Cardiac muscle cell (in vitro differentiated cells and primary cell): ENCODE data around the gene TBK1. TPM values are rescaled to one million over a fixed set of nuclear protein-coding genes. Genes with fewer than 3 reads are reported as not detected.

Experiments used
- DNase-seq, 2 donors: peaks; one replicate each; pipeline versions ENCODE4 v3.0.0 to v3.0.0-alpha.2; 2010 to 2017; ENCODE audit warnings: low read depth in 1 of 2, low spot score in 1 of 2
- H3K27ac ChIP-seq: fragments of 200-600 bp; sonication (generic); 2 replicates; pipeline ENCODE4 v1.5.1; 2016
- H3K27me3 ChIP-seq: fragments of 200-600 bp; sonication (generic); 2 replicates; pipeline ENCODE4 v1.6.0; 2016; ENCODE audit warnings: control low read depth
- H3K36me3 ChIP-seq: fragments of 200-600 bp; sonication (generic); 2 replicates; pipeline ENCODE4 v1.5.1; 2016; ENCODE audit warnings: control low read depth
- H3K4me1 ChIP-seq: fragments of 200-600 bp; sonication (generic); 2 replicates; pipeline ENCODE4 v1.8.1; 2017; ENCODE audit warnings: low read depth, mild to moderate bottlenecking, mixed run types
- H3K4me3 ChIP-seq: fragments of 200-600 bp; sonication (generic); 2 replicates; pipeline ENCODE4 v1.5.1; 2016; ENCODE audit warnings: mild to moderate bottlenecking
- H3K9me3 ChIP-seq: fragments of 200-600 bp; sonication (generic); 2 replicates; pipeline ENCODE4 v1.5.1; 2017; ENCODE audit warnings: low read depth, mild to moderate bottlenecking, control low read depth
- polyA plus RNA-seq: library from polyadenylated mRNA; unstranded; fragments of >200 nt; fragmentation: Nextera tagmentation; extraction: Ambion mirVana; gene quantifications from 2 replicates; pipeline ENCODE4 v1.2.1, GENCODE V29; 2016
- total RNA-seq: library from RNA; depleted of rRNA; stranded (reverse); fragments of >200 nt; gene quantifications from 2 replicates; pipeline ENCODE4 v1.2.3, GENCODE V29; 2016
- TF ChIP-seq, protein P1 (sequence below): IDR thresholded peaks from 2 replicates; pipeline ENCODE4 v1.5.1; 2012; ENCODE audit warnings: low read depth, mild to moderate bottlenecking, low read length

TBK1 gene
- 9.0 and 9.7 TPM in 2 replicates for total RNA-seq
- 15.0 and 15.8 TPM in 2 replicates for polyA plus RNA-seq

DNA sequence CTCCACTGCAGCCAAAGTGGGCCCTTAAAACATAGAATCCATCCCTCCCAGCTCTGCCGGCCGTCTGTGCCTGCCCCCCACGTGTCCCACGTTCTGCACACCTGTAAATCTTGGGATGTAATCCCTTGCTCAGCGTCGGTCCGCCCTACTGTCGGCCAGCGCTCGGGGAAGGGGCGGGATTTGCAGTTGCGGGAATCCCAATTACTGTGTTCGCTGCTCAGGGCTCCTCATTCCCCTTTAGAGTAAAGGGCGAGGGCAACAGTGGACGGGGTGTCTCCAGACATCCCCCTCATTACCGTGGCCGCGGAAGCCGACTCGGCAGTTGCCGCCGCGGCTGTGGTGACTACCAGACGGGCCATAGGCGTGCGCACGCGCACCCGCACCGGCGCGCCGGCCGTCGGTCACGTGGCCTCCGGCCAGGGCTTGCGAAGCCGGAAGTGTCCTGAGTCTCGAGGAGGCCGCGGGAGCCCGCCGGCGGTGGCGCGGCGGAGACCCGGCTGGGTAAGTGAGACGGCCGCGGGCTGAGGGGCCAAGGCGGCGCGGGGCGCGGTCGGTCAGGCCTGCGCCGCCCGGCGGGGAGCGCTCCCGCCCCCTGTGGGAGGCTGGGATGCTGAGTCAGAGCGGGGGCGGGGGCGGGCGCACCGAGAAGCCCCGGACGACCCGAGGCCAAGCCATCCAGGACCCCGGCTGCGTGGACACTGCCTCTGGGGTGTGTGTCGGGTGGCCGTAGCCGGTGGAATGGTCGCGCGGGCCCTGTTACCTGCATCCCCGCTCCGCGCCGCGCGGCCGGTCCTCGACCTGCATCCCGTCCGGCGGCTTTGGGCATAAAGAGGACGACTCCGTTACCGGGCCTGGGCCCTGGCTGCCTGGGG, at the start of gene TBK1:
TSS of gene TBK1 (plus strand) at position 434 of the 872 bp plus-strand sequence. CDS start 3,751 bp downstream, outside the sequence.
- TF ChIP-seq, protein P1, sequence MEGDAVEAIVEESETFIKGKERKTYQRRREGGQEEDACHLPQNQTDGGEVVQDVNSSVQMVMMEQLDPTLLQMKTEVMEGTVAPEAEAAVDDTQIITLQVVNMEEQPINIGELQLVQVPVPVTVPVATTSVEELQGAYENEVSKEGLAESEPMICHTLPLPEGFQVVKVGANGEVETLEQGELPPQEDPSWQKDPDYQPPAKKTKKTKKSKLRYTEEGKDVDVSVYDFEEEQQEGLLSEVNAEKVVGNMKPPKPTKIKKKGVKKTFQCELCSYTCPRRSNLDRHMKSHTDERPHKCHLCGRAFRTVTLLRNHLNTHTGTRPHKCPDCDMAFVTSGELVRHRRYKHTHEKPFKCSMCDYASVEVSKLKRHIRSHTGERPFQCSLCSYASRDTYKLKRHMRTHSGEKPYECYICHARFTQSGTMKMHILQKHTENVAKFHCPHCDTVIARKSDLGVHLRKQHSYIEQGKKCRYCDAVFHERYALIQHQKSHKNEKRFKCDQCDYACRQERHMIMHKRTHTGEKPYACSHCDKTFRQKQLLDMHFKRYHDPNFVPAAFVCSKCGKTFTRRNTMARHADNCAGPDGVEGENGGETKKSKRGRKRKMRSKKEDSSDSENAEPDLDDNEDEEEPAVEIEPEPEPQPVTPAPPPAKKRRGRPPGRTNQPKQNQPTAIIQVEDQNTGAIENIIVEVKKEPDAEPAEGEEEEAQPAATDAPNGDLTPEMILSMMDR, result no peak
- Histone ChIP-seq H3K27me3 (no peaks in the 10 kb centered on the region), H3K36me3 (peaks cover 10% of the 10 kb centered on the region), H3K4me1 (peaks cover 11% of the 10 kb centered on the region), H3K4me3 (peak within 1 kb of the TSS; percentile 97), H3K27ac (peak within 1 kb of the TSS; percentile 86), H3K9me3 (no peaks in the 10 kb centered on the region)
- peak; percentile 90 to 92 for DNase-seq

DNA sequence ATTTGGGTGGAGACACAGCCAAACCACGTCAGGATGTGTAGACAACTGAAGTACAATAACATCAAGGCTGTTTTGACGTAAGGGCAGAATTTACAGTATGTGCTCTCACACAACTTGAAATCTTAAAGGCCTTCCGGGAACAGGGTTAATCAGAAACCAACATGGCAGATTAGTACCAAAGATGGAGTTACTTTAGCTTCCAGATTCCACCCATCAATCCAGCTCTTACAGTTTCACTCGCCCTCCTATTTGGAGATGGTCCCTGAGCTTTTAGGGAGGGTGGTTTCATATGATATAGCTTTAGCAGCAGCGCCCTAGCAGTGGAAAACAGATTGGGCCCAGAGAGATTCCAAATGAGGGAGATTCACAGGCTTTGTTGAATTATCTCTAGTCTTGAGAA, 49.7 kb upstream of the TBK1 start:
- H3K4me1 ChIP-seq, result no peaks in the 10 kb centered on the region
- no peaks in the 10 kb centered on the region for H3K27me3 ChIP-seq
- H3K36me3 ChIP-seq, result no peaks in the 10 kb centered on the region
- no peak for DNase-seq
- H3K9me3 ChIP-seq, result no peaks in the 10 kb centered on the region
- TF ChIP-seq, protein P1, result no peak
- H3K4me3 ChIP-seq, result no peak overlapping the region
- no peak overlapping the region for H3K27ac ChIP-seq

DNA sequence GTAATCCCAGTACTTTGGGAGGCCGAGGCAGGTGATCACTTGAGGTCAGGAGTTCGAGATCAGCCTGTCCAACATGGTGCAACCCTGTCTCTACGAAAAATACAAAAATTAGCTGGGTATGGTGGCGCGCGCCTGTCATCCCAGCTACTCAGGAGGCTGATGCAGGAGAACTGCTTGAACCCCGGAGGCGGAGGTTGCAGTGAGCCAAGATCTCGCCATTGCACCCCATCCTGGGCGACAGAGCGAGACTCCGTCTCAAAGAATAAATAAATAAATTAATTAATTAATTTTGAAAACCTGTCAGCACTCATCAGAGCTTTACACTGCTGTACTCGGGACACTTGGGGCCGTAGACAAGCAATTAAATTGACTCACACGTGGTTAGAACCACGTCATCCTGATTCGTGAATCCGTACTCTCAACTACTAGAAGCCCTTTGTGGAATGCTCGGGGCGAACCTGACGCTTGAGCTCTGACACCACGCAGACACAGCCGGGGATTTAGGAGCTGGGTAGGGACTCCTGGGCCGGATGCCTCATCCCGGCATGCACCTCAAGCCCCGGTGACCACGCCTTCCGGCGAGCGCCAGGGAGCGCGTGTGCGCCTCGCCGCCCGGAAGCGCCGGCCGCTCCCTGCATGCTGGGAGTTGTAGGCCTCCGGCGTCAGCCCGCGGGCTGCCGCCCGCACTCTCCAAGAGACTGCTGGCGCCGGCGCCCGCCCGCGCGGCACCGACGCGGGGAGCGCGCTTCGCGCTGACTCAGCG, 48.0 kb upstream of the TBK1 start, which contains the start of gene XPOT:
TSS of gene XPOT (plus strand) at position 686 of the 763 bp plus-strand sequence. CDS start 5,644 bp downstream, outside the sequence.
- TF ChIP-seq, protein P1, result no peak
- Histone ChIP-seq H3K9me3 (no peaks in the 10 kb centered on the region), H3K4me3 (peak within 1 kb of the TSS; percentile 59), H3K27me3 (no peaks in the 10 kb centered on the region), H3K27ac (peak within 1 kb of the TSS; percentile 96), H3K36me3 (no peaks in the 10 kb centered on the region), H3K4me1 (no peaks in the 10 kb centered on the region)
- peak; percentile 97 to 99 for DNase-seq

DNA sequence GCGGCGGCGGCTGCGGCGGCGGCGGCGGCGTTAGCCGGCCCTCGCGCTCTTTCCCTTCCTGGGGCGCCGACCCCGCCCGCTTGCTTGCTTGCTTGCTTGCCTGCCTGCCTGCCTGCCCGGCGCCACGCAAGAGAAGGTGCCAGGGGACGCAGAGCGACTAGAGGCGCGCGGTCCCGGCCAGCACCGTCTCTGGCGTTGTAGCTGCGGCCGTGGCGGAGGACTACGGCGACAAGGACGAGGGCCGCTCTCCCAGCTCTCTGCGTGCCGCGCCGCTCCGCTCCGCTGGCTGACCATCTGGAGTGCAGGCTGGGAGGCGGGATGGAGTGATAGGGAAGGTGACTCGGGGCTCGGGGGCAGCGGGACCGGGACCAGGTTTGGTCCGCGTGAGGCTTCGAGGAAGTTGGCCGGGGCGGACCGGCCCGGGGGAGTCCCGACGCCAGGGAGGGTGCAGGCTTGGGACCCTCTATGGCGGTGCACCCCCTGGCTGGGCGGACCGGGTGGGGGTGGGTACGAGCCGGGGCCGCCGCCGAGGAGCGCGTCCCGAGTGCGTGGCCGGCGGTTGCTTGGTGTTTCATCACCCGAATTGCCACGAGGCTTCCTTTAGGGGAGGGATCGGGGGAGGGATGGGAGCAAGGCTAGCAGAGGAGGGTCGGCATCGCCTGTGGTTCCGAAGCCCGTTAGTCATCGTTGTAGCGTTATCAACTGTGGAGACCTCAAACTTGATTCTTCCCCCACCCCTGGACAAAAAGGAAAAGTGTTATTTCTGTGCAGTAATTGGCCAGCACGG, 47.3 kb upstream of the TBK1 start:
- no peaks in the 10 kb centered on the region for H3K36me3 ChIP-seq
- TF ChIP-seq, protein P1, result no peak
- no peaks in the 10 kb centered on the region for H3K4me1 ChIP-seq
- H3K27me3 ChIP-seq, result no peaks in the 10 kb centered on the region
- peak overlapping the region; percentile 59 for H3K4me3 ChIP-seq
- no peaks in the 10 kb centered on the region for H3K9me3 ChIP-seq
- DNase-seq, result peak; percentile 57 to 94
- H3K27ac ChIP-seq, result peak overlapping the region; percentile 96
